Panc1 (cell line): ENCODE results near the gene LMO1.

ENCODE experiments used
- TCF7L2 ChIP-seq: IDR thresholded peaks from 2 replicates; pipeline ENCODE4 v1.6.1; 2011; ENCODE audit warnings: mild to moderate bottlenecking, low read depth, low read length, inconsistent platforms
- TF ChIP-seq, protein P1 (sequence below): fragments of 450-650 bp; IDR thresholded peaks from 2 replicates; pipeline ENCODE4 v1.5.1; 2017; ENCODE audit warnings: mild to moderate bottlenecking
- TF ChIP-seq, protein P2 (sequence below), 2 experiments: IDR thresholded peaks; 2 replicates each; pipeline ENCODE4 v1.6.1; 2011 to 2012; ENCODE audit warnings: low read depth in 2 of 2, control low read depth in 1 of 2, low read length in 1 of 2, mild to moderate bottlenecking in 1 of 2, moderate library complexity in 1 of 2; ENCODE audit not compliant: insufficient read depth in 1 of 2

DNA sequence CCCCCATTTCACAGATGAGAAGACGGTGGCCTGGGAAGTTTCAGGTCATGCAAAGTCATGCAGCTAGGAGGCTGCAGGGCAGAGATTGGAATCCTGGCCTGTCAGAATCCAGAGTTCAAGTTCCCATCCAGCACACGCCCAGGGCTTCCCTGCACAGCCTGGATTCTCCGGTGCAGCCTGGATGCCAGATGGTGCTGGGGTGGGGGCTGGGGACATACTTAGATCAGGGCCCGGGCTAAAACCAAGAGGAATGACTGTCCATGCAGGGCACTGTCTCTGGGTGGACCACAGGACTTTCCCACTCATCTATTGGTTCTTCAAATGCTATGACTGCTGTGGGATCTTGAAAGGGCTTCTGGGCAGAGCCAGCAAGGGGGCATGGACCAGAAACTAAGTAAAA lies 24.6 kb downstream of the LMO1 start:
- TF ChIP-seq, protein P1, sequence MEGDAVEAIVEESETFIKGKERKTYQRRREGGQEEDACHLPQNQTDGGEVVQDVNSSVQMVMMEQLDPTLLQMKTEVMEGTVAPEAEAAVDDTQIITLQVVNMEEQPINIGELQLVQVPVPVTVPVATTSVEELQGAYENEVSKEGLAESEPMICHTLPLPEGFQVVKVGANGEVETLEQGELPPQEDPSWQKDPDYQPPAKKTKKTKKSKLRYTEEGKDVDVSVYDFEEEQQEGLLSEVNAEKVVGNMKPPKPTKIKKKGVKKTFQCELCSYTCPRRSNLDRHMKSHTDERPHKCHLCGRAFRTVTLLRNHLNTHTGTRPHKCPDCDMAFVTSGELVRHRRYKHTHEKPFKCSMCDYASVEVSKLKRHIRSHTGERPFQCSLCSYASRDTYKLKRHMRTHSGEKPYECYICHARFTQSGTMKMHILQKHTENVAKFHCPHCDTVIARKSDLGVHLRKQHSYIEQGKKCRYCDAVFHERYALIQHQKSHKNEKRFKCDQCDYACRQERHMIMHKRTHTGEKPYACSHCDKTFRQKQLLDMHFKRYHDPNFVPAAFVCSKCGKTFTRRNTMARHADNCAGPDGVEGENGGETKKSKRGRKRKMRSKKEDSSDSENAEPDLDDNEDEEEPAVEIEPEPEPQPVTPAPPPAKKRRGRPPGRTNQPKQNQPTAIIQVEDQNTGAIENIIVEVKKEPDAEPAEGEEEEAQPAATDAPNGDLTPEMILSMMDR, result no peak
- TF ChIP-seq, protein P2, sequence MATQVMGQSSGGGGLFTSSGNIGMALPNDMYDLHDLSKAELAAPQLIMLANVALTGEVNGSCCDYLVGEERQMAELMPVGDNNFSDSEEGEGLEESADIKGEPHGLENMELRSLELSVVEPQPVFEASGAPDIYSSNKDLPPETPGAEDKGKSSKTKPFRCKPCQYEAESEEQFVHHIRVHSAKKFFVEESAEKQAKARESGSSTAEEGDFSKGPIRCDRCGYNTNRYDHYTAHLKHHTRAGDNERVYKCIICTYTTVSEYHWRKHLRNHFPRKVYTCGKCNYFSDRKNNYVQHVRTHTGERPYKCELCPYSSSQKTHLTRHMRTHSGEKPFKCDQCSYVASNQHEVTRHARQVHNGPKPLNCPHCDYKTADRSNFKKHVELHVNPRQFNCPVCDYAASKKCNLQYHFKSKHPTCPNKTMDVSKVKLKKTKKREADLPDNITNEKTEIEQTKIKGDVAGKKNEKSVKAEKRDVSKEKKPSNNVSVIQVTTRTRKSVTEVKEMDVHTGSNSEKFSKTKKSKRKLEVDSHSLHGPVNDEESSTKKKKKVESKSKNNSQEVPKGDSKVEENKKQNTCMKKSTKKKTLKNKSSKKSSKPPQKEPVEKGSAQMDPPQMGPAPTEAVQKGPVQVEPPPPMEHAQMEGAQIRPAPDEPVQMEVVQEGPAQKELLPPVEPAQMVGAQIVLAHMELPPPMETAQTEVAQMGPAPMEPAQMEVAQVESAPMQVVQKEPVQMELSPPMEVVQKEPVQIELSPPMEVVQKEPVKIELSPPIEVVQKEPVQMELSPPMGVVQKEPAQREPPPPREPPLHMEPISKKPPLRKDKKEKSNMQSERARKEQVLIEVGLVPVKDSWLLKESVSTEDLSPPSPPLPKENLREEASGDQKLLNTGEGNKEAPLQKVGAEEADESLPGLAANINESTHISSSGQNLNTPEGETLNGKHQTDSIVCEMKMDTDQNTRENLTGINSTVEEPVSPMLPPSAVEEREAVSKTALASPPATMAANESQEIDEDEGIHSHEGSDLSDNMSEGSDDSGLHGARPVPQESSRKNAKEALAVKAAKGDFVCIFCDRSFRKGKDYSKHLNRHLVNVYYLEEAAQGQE (IDR thresholded peaks at IDR 0.05; ENCODE audit: insufficient read depth in 1 of 2, low read depth in 2 of 2, low read length in 1 of 2), result no peak
- TF ChIP-seq TCF7L2, result no peak
